Liver (tissue), 3 donors: ENCODE results near the gene MYO18A.

ENCODE experiments used
- ATF3 ChIP-seq: IDR thresholded peaks from 2 replicates; pipeline ENCODE4 v1.6.1; 2016; ENCODE audit warnings: antibody characterized with exemption
- FOXA1 ChIP-seq: IDR thresholded peaks from 2 replicates; pipeline ENCODE4 v1.6.1; 2016; ENCODE audit warnings: antibody characterized with exemption
- GABPA ChIP-seq, 2 donors: IDR thresholded peaks in 1 of 2; conservative IDR thresholded peaks in 1 of 2; 2 replicates each; pipeline ENCODE4 v1.6.1; 2016; ENCODE audit warnings: antibody characterized with exemption in 2 of 2, mild to moderate bottlenecking in 1 of 2, moderate library complexity in 1 of 2
- JUND ChIP-seq, 2 donors: IDR thresholded peaks; 2 replicates each; pipeline ENCODE4 v1.6.1; 2016; ENCODE audit warnings: antibody characterized with exemption in 2 of 2
- RAD21 ChIP-seq, 2 donors: IDR thresholded peaks; 2 replicates each; pipeline ENCODE4 v1.6.1; 2016; ENCODE audit warnings: antibody characterized with exemption in 2 of 2, mild to moderate bottlenecking in 2 of 2
- RXRA ChIP-seq, 2 donors: IDR thresholded peaks; 2 replicates each; pipeline ENCODE4 v1.6.1; 2017 to 2018; ENCODE audit warnings: antibody characterized with exemption in 2 of 2, mild to moderate bottlenecking in 1 of 2
- SP1 ChIP-seq: IDR thresholded peaks from 2 replicates; pipeline ENCODE4 v1.6.1; 2018; ENCODE audit warnings: antibody characterized with exemption, mild to moderate bottlenecking
- TAF1 ChIP-seq: conservative IDR thresholded peaks from 2 replicates; pipeline ENCODE4 v1.6.1; 2016; ENCODE audit warnings: antibody characterized with exemption, mild to moderate bottlenecking
- YY1 ChIP-seq: IDR thresholded peaks from 2 replicates; pipeline ENCODE4 v1.6.1; 2016; ENCODE audit warnings: antibody characterized with exemption, mild to moderate bottlenecking
- ZBTB33 ChIP-seq: IDR thresholded peaks from 2 replicates; pipeline ENCODE4 v1.6.1; 2016; ENCODE audit warnings: antibody characterized with exemption
- TF ChIP-seq, protein P1 (sequence below): fragments of 150-350 bp; IDR thresholded peaks from 2 replicates; pipeline ENCODE4 v1.5.1; 2017; ENCODE audit warnings: improper control_type of control experiment, low read depth, low read length; ENCODE audit not compliant: missing input control
- TF ChIP-seq, protein P2 (sequence below): IDR thresholded peaks from 2 replicates; pipeline ENCODE4 v1.6.1; 2016; ENCODE audit warnings: antibody characterized with exemption
- TF ChIP-seq, protein P3 (sequence below): IDR thresholded peaks from 2 replicates; pipeline ENCODE4 v1.6.1; 2016; ENCODE audit warnings: antibody characterized with exemption, mild to moderate bottlenecking
- donor health status: healthy.
- donor health status: healthy.

- TF ChIP-seq, protein P1, sequence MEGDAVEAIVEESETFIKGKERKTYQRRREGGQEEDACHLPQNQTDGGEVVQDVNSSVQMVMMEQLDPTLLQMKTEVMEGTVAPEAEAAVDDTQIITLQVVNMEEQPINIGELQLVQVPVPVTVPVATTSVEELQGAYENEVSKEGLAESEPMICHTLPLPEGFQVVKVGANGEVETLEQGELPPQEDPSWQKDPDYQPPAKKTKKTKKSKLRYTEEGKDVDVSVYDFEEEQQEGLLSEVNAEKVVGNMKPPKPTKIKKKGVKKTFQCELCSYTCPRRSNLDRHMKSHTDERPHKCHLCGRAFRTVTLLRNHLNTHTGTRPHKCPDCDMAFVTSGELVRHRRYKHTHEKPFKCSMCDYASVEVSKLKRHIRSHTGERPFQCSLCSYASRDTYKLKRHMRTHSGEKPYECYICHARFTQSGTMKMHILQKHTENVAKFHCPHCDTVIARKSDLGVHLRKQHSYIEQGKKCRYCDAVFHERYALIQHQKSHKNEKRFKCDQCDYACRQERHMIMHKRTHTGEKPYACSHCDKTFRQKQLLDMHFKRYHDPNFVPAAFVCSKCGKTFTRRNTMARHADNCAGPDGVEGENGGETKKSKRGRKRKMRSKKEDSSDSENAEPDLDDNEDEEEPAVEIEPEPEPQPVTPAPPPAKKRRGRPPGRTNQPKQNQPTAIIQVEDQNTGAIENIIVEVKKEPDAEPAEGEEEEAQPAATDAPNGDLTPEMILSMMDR: peak; percentile 64
- TF ChIP-seq YY1 (no peak), TAF1 (no peak), ZBTB33 (no peak), RXRA (IDR thresholded peaks at IDR 0.05) (no peak), GABPA (IDR thresholded peaks at IDR 0.05 in 1 of 2, conservative IDR thresholded peaks at IDR 0.05 in 1 of 2) (no peak), SP1 (no peak), ATF3 (no peak), RAD21 (IDR thresholded peaks at IDR 0.05) (peak; percentile 88 to 92), JUND (IDR thresholded peaks at IDR 0.05) (no peak), FOXA1 (no peak)
- TF ChIP-seq, protein P2, sequence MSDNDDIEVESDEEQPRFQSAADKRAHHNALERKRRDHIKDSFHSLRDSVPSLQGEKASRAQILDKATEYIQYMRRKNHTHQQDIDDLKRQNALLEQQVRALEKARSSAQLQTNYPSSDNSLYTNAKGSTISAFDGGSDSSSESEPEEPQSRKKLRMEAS: no peak
- TF ChIP-seq, protein P3, sequence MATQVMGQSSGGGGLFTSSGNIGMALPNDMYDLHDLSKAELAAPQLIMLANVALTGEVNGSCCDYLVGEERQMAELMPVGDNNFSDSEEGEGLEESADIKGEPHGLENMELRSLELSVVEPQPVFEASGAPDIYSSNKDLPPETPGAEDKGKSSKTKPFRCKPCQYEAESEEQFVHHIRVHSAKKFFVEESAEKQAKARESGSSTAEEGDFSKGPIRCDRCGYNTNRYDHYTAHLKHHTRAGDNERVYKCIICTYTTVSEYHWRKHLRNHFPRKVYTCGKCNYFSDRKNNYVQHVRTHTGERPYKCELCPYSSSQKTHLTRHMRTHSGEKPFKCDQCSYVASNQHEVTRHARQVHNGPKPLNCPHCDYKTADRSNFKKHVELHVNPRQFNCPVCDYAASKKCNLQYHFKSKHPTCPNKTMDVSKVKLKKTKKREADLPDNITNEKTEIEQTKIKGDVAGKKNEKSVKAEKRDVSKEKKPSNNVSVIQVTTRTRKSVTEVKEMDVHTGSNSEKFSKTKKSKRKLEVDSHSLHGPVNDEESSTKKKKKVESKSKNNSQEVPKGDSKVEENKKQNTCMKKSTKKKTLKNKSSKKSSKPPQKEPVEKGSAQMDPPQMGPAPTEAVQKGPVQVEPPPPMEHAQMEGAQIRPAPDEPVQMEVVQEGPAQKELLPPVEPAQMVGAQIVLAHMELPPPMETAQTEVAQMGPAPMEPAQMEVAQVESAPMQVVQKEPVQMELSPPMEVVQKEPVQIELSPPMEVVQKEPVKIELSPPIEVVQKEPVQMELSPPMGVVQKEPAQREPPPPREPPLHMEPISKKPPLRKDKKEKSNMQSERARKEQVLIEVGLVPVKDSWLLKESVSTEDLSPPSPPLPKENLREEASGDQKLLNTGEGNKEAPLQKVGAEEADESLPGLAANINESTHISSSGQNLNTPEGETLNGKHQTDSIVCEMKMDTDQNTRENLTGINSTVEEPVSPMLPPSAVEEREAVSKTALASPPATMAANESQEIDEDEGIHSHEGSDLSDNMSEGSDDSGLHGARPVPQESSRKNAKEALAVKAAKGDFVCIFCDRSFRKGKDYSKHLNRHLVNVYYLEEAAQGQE: no peak
Measured at GRCh38 chr17:29124135-29124924, 55.9 kb downstream of the MYO18A start.
